ENCODE results near the gene DEFB112.

DEFB112 gene, protein sequence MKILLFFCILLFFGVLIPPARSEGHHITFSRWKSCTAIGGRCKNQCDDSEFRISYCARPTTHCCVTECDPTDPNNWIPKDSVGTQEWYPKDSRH

DNA sequence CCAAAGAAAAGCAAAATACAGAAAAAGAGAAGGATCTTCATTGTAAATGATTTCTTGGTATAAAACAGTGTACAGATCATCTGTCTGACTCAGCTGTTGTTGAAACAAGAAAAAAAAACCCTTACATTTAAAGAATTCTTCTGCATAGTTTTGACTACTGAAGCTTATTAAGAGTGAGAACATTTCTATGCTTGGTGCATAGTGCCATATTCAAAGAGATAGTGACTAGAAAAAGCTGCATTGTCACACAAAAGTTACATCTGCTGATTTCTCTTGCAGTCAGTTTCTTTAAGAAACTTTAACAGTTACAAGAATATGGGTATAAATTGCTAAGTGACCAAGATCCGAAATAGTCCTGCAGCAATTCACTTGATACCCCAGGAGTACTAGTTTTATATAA, at the start of gene DEFB112:
Gene DEFB112, minus strand, starts transcription at position 101 of the 400 bp plus-strand sequence. Its CDS starts 60 bp downstream, at position 41.
- in situ Hi-C loops (cut with MboI; ENCODE audit: low sequenced_read_pairs) = no loop called here

DNA sequence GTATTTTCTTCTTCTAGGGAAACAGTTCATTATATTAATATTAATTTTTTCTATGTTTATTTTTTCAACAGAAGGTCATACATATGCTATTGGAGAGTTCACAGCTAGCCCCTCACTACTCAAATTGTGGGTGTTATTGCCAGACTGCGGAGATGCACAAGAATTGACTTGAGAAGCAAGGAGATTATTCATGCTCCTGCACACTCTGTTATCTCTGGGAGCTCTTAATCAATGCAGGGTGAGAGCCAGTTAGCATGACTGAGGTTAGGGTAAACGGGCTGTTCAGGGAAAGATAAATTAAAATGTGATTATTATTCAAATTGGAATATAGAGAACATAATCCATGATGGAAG, 48.9 kb upstream of the DEFB112 start:
- in situ Hi-C loops (cut with MboI; ENCODE audit: low sequenced_read_pairs) = no loop called here

DNA sequence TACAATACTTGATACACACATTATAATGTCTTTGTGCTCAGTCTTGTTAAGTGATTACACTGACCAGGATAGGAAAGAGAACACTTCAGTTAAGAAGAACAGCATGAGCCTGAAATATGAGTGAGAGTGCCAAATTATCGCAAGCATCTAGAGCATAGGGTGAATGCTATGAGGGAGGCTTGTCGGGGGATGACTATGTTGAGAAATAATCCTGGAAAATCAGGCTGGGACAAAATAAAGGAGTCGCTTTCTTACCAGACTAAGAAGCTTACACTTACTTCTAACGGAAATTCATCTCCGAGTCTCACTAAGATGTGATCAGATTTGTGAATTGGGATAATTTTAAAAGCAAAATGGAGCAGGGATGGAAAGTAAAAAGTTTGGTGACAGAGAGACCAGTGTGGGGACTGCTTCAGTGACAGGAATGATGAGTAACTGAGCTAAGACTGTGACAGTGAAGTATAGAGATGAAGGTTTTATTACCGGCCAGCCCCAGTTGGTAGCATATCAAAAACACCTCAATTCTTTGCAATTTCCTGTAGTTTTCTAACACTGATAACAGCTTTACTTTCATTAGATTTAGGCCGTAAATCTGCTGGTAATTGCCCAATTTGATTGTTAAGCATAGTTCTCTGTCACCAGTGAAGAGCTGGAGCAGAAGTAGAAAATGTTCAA, 48.4 kb upstream of the DEFB112 start:
- in situ Hi-C loops (cut with MboI; ENCODE audit: low sequenced_read_pairs) = no loop called here

DNA sequence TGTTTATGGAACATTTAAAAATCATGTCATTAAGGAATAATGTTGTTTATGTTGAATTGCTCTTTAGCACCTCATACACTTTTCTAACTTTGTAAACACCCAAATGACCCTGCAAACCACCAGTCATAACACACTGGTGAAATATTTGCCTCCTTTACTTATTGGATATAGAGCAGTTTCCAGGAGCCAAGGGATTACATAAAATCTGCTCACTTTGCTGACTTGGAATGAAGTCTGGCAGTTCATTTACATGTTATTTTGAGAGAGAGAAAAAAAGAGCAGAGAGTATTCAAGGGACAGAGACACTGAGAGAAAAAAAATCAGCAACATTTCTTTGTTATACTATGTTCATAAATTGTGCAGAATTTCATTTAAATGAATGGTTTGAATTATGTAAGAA, 46.6 kb upstream of the DEFB112 start:
- in situ Hi-C loops (cut with MboI; ENCODE audit: low sequenced_read_pairs) = no loop called here

DNA sequence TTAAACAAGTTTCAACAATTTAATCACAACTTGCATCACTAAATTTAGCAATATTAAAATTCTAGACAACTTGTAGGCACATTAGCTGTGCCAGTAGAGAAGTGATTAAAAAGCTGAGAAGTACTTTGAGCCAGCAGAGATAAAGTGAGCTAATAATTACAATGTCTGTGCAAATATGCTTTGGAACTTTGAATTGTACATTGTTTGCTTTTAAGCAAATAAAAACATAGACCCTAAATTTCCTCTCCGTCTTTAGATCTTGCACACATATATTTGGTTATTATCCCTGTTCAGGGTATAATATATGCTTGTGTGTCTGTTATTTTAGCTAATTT, 44.2 kb upstream of the DEFB112 start:
- in situ Hi-C loops (cut with MboI; ENCODE audit: low sequenced_read_pairs) = no loop called here

DNA sequence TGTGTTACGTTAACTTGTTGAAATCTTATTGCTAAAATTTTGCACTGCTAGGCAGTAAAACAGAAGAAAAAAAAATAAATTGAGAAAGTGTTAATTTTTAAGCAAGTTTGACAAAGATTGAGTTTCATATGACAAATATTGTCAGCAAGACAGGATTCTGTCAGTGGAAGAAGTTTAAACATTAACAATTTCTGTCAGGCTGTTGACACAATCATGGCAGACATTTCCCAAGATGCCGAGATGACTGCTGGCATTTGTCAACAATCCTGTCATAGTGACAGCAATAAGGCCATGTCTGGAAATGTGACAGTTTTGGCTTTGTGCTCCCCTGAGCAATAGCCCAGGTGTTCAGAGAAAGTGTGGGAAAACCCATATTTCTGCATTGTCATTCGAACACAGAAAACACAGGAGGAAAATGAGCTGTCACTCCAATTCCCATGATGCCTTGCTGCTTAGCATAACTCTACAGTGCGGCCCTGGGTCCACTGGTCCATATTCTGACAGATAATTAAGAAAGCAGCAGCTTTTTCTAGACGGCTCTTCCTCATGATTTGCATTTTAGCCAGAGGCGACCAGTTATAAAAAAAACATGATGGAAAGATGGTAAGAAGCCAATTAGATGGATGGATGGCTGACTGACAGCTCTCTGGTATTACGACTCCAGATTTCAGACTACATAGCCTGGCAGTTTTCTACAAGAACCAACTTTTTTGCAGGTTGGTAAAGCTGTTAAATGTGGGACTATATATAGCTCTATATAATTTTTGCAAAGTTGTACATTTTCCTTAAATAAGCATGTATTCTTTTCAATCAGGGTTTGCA, 43.6 kb upstream of the DEFB112 start:
- in situ Hi-C loops (cut with MboI; ENCODE audit: low sequenced_read_pairs) = no loop called here

DNA sequence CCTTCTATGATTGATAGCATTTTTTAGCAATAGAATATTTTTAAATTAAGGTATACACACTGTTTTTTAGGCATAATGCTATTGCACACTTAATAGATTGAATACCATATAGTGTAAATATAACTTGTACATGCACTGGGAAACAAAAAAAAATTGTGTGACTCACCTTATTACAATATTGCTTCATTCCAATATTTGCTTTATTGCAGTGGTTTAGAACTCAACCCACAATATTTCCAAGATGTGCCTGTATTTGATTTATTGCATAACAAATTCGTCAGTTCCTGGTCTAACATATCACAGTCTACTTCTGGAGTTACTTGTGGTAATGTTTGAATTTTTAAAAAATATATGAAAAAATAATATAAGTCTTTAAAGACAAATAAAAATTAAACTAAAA, 41.9 kb upstream of the DEFB112 start:
- in situ Hi-C loops (cut with MboI; ENCODE audit: low sequenced_read_pairs) = no loop called here

DNA sequence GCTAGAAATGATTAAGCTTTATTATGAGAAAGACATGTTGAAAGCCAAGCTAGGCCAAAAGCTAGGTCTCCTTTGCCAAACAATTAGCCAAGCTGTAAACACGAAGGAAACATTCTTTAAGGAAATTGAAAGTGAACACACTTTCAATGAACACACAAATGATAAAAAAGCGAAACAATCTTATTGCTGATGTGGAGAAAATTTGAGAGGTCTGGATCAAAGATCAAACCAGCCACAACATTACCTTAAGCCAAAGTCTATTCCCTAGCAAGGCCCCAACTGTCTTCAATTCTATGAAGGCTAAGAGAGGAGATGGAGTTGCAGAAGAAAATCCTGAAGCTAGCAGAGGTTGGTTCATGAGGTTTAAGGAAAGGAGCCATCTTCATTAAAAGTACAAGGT, 40.2 kb upstream of the DEFB112 start:
- in situ Hi-C loops (cut with MboI; ENCODE audit: low sequenced_read_pairs) = no loop called here

DNA sequence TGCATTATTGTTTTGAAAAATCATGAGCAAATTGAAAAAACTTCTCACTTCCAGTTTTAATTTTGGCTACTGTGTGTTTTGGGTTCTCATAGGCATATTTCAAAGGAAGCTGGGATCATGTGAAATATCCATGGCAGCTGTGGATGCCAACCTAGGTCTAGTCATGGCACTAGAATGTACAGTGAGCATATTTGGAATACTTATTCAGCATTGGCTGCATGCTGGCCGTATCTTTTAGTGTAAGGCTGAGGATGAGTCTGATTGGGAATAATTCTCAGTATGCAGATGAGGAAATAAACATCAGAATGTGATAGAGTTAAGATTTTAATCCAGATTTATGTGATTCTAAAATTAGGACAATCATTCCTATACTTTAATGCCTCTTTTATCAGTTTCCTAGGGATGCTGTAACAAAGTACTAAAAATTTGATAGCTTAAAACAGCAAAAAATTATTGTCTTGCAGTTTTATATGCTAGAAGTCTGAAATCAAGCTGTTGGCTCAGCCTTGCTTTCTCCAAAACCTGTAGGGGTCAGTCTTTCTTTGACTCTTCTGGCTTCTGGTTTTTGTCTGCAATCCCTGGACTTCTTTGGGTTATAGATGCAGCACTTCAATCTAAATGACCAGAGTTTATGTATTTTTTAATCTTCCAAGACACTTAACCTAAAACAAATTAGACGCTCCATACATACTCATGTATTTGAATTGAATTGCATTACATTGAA, 37.7 kb upstream of the DEFB112 start:
- in situ Hi-C loops (cut with MboI; ENCODE audit: low sequenced_read_pairs) = no loop called here

DNA sequence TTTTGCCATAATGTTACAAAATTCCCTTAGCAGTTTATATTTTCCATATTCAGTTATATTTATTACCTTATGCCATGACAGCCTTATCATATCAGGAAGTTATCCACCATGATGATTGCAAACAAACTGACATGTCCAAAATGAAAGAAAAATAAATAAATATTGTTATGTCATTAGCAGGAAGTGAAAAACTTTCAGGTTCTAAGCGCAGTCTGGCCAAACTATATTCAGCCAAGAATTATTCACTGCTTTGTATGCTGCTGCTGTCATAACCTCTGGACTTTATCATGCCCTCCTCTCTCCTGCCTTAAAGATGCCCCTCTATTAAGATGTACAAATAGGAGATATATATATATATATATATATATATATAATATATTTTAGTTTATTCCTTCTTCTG, 27.7 kb upstream of the DEFB112 start:
- in situ Hi-C loops (cut with MboI; ENCODE audit: low sequenced_read_pairs) = no loop called here

DNA sequence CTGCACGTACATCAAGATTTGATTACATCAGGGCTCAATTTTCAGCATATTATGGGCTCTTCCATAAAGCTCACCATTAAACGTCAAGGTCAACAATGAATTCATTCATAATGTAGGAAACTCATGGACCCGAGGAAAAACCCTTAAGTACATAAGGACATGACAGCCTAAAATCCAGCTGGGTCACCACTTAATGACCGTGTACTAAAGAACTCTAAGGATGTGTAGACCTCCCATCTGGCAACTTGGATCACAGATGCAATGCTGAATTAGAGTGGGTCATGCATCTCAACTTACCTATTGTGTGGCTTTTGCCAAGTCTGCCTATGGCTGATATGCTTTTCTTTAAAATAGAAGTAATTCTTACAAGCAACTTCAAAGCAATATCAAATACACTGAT, 26.7 kb upstream of the DEFB112 start:
- in situ Hi-C loops (cut with MboI; ENCODE audit: low sequenced_read_pairs) = no loop called here

DNA sequence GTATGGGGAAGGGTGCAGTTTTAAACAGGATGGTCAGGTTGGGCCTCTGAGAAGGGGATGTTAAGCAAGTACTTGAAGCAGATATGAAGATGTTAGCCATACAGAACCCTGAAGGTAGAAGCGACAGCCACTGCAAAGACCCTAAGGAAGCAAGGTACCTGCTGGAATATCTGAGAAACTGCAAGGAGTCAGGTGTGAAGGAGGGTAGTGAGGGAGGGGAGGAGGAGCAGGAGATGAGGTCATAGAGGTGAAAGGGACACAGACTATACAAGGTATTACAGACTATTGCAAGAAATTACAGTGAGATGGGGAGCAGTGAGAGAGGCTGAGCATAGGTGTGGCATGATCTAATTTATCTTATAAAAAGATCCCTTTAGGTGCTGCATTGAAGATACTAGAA, 22.2 kb upstream of the DEFB112 start:
- in situ Hi-C loops (cut with MboI; ENCODE audit: low sequenced_read_pairs) = no loop called here

DNA sequence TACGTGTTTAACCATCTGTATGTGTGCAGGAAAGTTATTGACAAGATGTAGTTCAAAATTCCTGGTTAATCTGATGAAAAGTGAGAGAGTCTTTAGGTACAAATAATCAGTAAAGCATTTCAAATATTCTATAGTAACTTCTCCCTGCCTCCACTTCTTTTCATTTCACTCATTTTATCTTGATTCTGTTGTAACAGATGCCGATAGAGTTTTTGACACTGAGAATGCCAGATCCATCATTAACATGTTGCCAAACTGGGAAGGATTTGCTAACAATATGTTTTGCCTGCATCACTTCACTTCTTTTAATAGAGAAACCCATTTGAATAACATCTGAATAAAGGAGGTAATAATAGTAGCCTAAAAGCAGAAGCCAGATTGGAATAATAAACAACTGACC, 20.4 kb upstream of the DEFB112 start:
- in situ Hi-C loops (cut with MboI; ENCODE audit: low sequenced_read_pairs) = no loop called here

DNA sequence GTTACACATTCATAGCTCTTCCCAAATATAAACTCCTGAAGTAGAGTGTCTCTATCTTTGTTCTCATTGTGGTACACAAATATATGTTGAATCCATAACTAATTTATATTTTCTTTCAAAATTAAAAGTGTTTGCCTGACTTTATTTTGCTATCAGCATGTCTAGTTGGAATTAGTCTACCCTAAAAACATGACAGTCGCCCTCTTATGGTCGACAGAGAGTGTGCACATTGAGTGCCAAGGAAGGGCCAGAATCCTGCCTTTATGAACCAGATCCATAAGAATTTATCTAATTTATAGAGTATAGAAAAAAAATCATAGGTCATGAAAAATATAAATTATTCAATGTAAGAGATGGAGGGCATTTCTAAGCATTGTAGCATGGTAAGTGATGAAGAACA, 12.3 kb upstream of the DEFB112 start:
- in situ Hi-C loops (cut with MboI; ENCODE audit: low sequenced_read_pairs) = no loop called here

DNA sequence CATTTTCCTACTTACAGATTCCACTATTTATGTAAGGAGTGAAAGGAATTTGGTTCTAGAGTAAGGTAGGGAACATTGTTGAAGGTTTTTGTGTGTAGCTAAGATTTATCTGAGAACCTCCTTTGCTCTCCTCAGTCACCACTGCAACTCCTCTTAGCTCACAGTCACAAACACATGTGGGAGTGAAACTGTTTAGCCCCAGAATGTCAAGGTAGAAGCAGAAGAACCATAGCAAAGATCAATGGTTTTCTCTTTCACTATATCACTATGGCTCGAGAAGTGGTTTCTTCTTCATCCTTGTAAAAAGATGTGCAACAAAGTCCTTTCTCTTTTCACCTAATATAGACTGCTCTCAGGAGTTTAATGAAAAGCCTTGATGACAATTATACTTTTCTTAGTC, 6.5 kb upstream of the DEFB112 start:
- in situ Hi-C loops (cut with MboI; ENCODE audit: low sequenced_read_pairs) = no loop called here

DNA sequence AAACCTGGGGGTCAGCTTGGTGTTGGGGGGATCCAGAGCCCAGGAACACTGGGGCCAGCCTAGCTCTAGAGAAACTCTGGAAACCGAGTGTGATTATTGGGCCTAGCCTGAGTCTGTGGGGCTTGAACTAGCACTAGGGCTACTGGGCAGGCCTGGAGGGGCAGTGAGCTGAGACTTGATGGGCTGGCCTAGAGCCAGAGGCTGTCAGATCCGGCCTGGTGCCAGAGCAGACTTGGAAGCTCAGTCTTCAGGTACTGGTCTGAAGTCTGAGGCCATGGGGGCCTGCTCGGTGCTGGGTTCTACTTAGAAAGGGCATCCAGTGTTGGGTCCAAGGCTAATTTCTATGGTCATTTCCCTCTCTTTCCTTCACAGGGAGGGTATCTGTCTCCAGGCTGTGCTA, 2.7 kb downstream of the DEFB112 start:
- in situ Hi-C loops (cut with MboI; ENCODE audit: low sequenced_read_pairs) = no loop called here

DNA sequence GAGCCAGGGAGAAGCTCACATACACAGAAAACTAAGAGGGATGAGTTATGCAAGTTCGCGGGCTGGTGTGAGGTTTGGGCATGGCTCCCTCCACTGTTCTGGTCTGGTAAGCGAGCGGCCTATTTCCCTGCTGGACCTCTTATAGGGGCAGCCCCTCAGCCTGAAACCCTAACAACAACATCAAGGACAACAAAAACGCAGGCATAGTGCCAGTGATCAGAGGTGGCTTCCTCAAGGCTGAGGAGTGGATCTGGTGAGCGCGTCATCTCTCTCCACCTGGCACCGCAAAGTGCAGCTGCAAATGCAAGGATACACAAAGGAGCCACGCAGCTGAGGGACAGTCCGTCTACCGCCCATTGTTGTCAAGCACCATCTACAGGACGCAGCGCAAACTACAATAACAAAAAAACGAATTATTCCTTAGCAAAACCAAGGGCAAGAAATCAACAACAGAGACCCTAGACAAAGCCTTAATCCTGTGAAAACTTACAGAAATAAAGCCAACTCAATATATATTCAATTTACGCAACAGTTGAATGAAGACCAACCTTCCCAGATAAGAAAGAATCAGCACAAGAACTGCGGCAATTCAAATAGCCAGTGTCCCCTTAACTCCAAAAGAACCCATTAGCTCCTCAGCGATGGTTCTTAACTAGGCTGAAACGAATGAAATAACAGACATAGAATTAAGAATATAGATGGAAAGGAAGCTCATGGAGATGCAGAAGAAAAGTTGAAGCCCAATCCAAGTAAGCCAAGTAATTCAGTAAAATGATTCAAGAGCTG, 18.8 kb downstream of the DEFB112 start:
- in situ Hi-C loops (cut with MboI; ENCODE audit: low sequenced_read_pairs) = no loop called here

DNA sequence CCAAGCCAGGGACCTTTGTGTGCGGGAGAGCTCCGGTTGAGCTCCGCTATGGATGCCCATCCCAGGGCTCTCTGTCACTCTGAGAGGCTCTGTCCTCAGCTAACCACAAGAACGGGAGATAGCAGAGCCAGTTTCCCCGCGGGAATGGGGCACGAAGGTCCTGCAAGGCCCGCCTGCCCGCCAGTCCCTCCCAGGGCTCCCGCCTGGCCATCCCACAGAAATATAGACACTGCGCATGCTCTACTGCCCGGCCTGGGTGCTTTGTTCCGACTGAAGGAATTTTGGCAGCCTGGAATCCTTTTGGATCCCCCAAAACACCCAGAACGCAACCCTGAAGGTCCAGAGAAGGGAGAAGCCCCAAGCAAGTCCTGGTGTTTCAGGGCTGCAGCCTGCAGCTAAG, 19.4 kb downstream of the DEFB112 start:
- in situ Hi-C loops (cut with MboI; ENCODE audit: low sequenced_read_pairs) = no loop called here

DNA sequence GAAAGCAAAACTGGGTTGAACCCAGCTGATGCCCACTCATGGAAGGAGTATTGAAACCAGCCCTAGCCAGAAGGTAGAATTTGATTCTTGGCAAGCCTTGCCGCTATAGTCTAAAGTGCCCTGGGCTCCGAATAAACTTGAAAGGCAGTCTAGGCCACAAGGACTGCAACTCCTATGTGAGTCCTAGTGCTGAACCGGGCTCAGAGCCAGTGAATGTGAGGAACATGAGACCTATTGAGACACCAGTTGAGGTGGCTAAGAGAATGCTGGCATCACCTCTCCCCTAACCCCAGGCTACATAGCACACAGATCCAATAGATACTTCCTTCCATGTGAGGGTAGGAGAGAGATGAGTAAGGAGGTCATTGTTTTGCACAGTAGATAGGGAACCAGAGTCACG, 24.5 kb downstream of the DEFB112 start:
- in situ Hi-C loops (cut with MboI; ENCODE audit: low sequenced_read_pairs) = no loop called here

DNA sequence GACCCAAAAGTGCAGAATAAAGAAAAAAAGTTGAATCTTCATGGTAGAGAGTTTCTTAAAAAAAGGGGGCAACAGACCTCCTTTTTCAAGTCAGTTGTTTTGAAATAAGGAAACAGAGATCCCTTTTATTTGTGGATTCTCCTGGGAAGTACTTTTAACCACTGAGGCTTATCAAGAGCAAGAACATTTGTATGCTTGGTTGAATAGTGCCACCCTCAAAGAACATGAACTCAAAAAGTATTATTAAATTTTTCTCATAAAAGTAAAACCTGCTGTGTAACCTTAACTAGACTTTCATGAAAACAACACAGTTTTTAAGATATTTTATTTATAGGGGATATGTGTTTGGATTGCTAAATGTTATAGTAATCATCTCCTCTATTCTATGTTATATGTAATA, 27.8 kb downstream of the DEFB112 start, which contains the start of gene DEFB110:
Gene DEFB110, minus strand, starts transcription at position 101 of the 400 bp plus-strand sequence. Its CDS starts 59 bp downstream, at position 42.
- in situ Hi-C loops (cut with MboI; ENCODE audit: low sequenced_read_pairs) = no loop called here

DNA sequence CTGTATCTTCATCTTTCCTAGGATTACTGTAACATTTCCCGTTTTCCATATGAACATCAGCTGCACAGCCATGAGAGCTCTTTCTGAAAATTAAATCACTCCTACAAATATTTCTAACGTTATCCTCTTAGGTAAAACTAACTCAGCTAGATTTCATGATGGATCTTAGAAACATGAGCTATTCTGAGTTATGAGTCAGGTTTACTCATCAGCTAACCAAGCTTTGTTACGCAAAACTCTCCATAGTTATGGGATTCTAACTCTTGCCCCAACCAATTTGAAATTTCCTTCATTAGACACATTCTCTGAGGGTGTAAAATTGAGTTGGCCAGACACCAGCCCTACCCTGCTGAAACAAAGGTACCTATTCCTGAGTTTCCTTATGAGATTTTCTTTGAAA, 41.9 kb downstream of the DEFB112 start:
- in situ Hi-C loops (cut with MboI; ENCODE audit: low sequenced_read_pairs) = no loop called here
